ENCODE data around the gene UNC13B. TPM values are rescaled to one million over a fixed set of nuclear protein-coding genes. Genes with fewer than 3 reads are reported as not detected.

The UNC13B gene
- total RNA-seq, 1 donor from 2014 or later, result 30.5 TPM

- Histone ChIP-seq H3K79me2 (ENCODE audit: insufficient read depth, low read length) (no peaks in the 10 kb centered on the region), H3K9me3 (ENCODE audit: insufficient read depth, low read depth, low read length) (no peaks in the 10 kb centered on the region), H3K4me1 (ENCODE audit: insufficient read depth, low read length) (peaks cover 7% of the 10 kb centered on the region), H4K20me1 (ENCODE audit: insufficient read depth, low read length) (no peaks in the 10 kb centered on the region), H3K27ac (ENCODE audit: low read depth, low read length) (no peak overlapping the region), H3K9ac (ENCODE audit: low read length) (no peak overlapping the region), H3K4me2 (ENCODE audit: low read length) (no peak overlapping the region), H3K27me3 (ENCODE audit: insufficient read depth, low read length) (no peaks in the 10 kb centered on the region), H3K4me3 (ENCODE audit: insufficient read depth, low read depth, low read length) (no peak overlapping the region), H3K36me3 (ENCODE audit: insufficient read depth, low read length) (no peaks in the 10 kb centered on the region), H2AFZ (ENCODE audit: low read depth, low read length) (no peak overlapping the region)
- peaks cover 3% of the 10 kb centered on the region for H3K4me1 Mint-ChIP-seq (ENCODE audit: low read depth, unreplicated experiment)
- no peak overlapping the region for H3K27ac Mint-ChIP-seq (ENCODE audit: unreplicated experiment)
- H3K4me3 Mint-ChIP-seq (ENCODE audit: unreplicated experiment), result no peak overlapping the region
- DNase-seq (ENCODE audit: low read depth), result no peak
- H3K36me3 Mint-ChIP-seq (ENCODE audit: low read depth, unreplicated experiment), result peaks cover 8% of the 10 kb centered on the region
- TF ChIP-seq EZH2 (IDR thresholded peaks at IDR 0.05; ENCODE audit: insufficient read depth, low read length) (no peak), CTCF (IDR thresholded peaks at IDR 0.05; ENCODE audit: insufficient read depth, low read depth, low read length) (no peak)
- H3K27me3 Mint-ChIP-seq (ENCODE audit: low read depth, unreplicated experiment), result no peaks in the 10 kb centered on the region
- no peak for FAIRE-seq
- H3K9me3 Mint-ChIP-seq (ENCODE audit: unreplicated experiment), result no peaks in the 10 kb centered on the region
Observed at GRCh38 chr9:35271637-35272036, 109.8 kb downstream of the UNC13B start.

DNA sequence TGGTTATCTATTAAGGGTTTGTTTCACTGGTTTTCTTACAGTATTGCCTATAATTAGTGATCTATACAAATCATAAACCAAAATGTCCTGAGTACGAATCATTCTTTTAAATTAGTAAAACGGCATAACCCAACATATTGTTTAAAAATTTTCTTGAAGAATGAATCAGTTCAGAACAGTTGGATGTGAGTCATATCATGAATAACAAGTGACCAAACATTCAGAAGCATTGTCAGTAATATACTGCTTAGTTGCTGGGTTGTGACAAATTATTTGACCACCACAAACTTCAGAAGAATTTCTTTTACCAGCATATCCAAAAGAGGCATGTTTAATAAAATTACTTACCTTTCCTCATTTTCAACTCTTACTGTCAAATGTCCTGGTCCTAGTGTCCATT is 111.2 kb downstream of the UNC13B start:
- peak; percentile 94 for FAIRE-seq
- no peaks in the 10 kb centered on the region for H3K27me3 Mint-ChIP-seq (ENCODE audit: low read depth, unreplicated experiment)
- H3K27ac Mint-ChIP-seq (ENCODE audit: unreplicated experiment), result no peak overlapping the region
- H3K9me3 Mint-ChIP-seq (ENCODE audit: unreplicated experiment), result no peaks in the 10 kb centered on the region
- H4K20me1 ChIP-seq (ENCODE audit: insufficient read depth, low read length), result no peaks in the 10 kb centered on the region
- H3K4me3 ChIP-seq (ENCODE audit: insufficient read depth, low read depth, low read length), result no peak overlapping the region
- DNase-seq (ENCODE audit: low read depth), result peak; percentile 70
- no peak overlapping the region for H3K9ac ChIP-seq (ENCODE audit: low read length)
- no peaks in the 10 kb centered on the region for H3K36me3 ChIP-seq (ENCODE audit: insufficient read depth, low read length)
- no peak overlapping the region for H3K4me3 Mint-ChIP-seq (ENCODE audit: unreplicated experiment)
- H2AFZ ChIP-seq (ENCODE audit: low read depth, low read length), result no peak overlapping the region
- TF ChIP-seq CTCF (IDR thresholded peaks at IDR 0.05; ENCODE audit: insufficient read depth, low read depth, low read length) (no peak), EZH2 (IDR thresholded peaks at IDR 0.05; ENCODE audit: insufficient read depth, low read length) (no peak)
- peaks cover 7% of the 10 kb centered on the region for H3K36me3 Mint-ChIP-seq (ENCODE audit: low read depth, unreplicated experiment)
- H3K9me3 ChIP-seq (ENCODE audit: insufficient read depth, low read depth, low read length), result no peaks in the 10 kb centered on the region
- H3K4me2 ChIP-seq (ENCODE audit: low read length), result peak overlapping the region; percentile 48
- H3K4me1 ChIP-seq (ENCODE audit: insufficient read depth, low read length), result peaks cover 16% of the 10 kb centered on the region
- H3K27ac ChIP-seq (ENCODE audit: low read depth, low read length), result peak overlapping the region; percentile 23
- H3K79me2 ChIP-seq (ENCODE audit: insufficient read depth, low read length), result no peaks in the 10 kb centered on the region
- no peaks in the 10 kb centered on the region for H3K27me3 ChIP-seq (ENCODE audit: insufficient read depth, low read length)
- peaks cover 2% of the 10 kb centered on the region for H3K4me1 Mint-ChIP-seq (ENCODE audit: low read depth, unreplicated experiment)

DNA sequence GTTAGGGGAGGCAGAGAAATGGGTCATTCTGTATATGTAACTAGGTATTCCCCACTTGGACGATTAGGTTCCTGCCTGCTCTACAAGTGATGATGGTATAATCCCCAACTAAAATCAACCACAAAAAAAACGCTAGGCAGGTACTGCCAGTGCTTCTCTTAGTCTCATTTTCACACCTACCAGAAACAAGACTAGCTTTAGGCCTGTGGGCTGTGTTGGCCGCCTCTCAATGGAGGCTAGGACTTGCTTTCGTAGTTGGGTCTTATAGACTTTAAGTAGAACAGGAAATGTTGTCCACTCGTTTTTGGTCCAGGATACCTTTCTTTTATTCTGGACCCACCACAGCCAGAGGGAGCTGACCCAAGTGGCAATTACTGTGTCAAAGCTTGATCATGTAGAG is 111.8 kb downstream of the UNC13B start:
- peak overlapping the region; percentile 48 for H3K4me2 ChIP-seq (ENCODE audit: low read length)
- no peak overlapping the region for H3K9ac ChIP-seq (ENCODE audit: low read length)
- Mint-ChIP-seq H3K4me1 (ENCODE audit: low read depth, unreplicated experiment) (peaks cover 4% of the 10 kb centered on the region), H3K4me3 (ENCODE audit: unreplicated experiment) (no peak overlapping the region), H3K36me3 (ENCODE audit: low read depth, unreplicated experiment) (peaks cover 5% of the 10 kb centered on the region), H3K27me3 (ENCODE audit: low read depth, unreplicated experiment) (no peaks in the 10 kb centered on the region), H3K27ac (ENCODE audit: unreplicated experiment) (no peak overlapping the region), H3K9me3 (ENCODE audit: unreplicated experiment) (no peaks in the 10 kb centered on the region)
- FAIRE-seq, result no peak
- peak overlapping the region; percentile 23 for H3K27ac ChIP-seq (ENCODE audit: low read depth, low read length)
- DNase-seq (ENCODE audit: low read depth), result no peak
- H3K79me2 ChIP-seq (ENCODE audit: insufficient read depth, low read length), result no peaks in the 10 kb centered on the region
- no peak overlapping the region for H3K4me3 ChIP-seq (ENCODE audit: insufficient read depth, low read depth, low read length)
- H3K36me3 ChIP-seq (ENCODE audit: insufficient read depth, low read length), result no peaks in the 10 kb centered on the region
- H3K4me1 ChIP-seq (ENCODE audit: insufficient read depth, low read length), result peaks cover 16% of the 10 kb centered on the region
- no peaks in the 10 kb centered on the region for H3K9me3 ChIP-seq (ENCODE audit: insufficient read depth, low read depth, low read length)
- H2AFZ ChIP-seq (ENCODE audit: low read depth, low read length), result no peak overlapping the region
- H3K27me3 ChIP-seq (ENCODE audit: insufficient read depth, low read length), result no peaks in the 10 kb centered on the region
- no peak for TF ChIP-seq EZH2 (IDR thresholded peaks at IDR 0.05; ENCODE audit: insufficient read depth, low read length)
- TF ChIP-seq CTCF (IDR thresholded peaks at IDR 0.05; ENCODE audit: insufficient read depth, low read depth, low read length), result no peak
- no peaks in the 10 kb centered on the region for H4K20me1 ChIP-seq (ENCODE audit: insufficient read depth, low read length)

All from astrocyte (in vitro differentiated cells and primary cell).